ENCODE data around the gene DUOXA2. TPM values are rescaled to one million over a fixed set of nuclear protein-coding genes. Genes with fewer than 3 reads are reported as not detected.

Gene DUOXA2
- total RNA-seq, 4 donors from 2014 or later: 0.49 to 0.62 TPM; not detected in 2

DNA sequence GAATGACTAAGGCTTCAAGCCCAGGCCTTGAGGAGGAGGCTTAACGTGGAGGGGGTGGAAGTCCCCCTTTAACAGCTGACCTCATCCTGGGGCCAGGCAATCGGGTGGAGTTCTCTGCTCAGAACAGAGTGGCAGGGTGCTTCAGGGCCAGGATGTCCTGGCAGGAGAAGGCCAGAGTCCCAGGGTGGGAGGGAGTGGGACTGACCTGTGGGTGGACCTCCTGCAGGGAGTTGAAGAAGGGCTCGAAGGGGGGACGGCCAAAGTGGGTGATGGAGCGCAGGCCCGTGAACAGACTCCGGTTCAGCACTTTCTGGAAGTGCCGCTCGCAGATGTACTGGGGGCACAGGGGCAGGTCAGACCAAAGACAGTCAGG, 19.8 kb upstream of the DUOXA2 start:
- Histone ChIP-seq H3K4me1 (no peaks in the 10 kb centered on the region), H3K4me3 (no peak overlapping the region), H3K36me3 (no peaks in the 10 kb centered on the region), H3K27me3 (peaks cover 15% of the 10 kb centered on the region), H3K9me3 (no peaks in the 10 kb centered on the region), H3K27ac (no peak overlapping the region)
- ATAC-seq: no peak
- 7 to 82% methylated on average over 2 to 3 of the region's 9 CpGs for WGBS, 2 donors (ENCODE audit: low coverage in 1 of 2)
- TF ChIP-seq POLR2AphosphoS5 (IDR thresholded peaks at IDR 0.05) (no peak), EP300 (IDR thresholded peaks at IDR 0.05) (no peak), POLR2A (IDR thresholded peaks at IDR 0.05) (no peak)
- TF ChIP-seq, protein P1, sequence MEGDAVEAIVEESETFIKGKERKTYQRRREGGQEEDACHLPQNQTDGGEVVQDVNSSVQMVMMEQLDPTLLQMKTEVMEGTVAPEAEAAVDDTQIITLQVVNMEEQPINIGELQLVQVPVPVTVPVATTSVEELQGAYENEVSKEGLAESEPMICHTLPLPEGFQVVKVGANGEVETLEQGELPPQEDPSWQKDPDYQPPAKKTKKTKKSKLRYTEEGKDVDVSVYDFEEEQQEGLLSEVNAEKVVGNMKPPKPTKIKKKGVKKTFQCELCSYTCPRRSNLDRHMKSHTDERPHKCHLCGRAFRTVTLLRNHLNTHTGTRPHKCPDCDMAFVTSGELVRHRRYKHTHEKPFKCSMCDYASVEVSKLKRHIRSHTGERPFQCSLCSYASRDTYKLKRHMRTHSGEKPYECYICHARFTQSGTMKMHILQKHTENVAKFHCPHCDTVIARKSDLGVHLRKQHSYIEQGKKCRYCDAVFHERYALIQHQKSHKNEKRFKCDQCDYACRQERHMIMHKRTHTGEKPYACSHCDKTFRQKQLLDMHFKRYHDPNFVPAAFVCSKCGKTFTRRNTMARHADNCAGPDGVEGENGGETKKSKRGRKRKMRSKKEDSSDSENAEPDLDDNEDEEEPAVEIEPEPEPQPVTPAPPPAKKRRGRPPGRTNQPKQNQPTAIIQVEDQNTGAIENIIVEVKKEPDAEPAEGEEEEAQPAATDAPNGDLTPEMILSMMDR (IDR thresholded peaks at IDR 0.05): no peak

DNA sequence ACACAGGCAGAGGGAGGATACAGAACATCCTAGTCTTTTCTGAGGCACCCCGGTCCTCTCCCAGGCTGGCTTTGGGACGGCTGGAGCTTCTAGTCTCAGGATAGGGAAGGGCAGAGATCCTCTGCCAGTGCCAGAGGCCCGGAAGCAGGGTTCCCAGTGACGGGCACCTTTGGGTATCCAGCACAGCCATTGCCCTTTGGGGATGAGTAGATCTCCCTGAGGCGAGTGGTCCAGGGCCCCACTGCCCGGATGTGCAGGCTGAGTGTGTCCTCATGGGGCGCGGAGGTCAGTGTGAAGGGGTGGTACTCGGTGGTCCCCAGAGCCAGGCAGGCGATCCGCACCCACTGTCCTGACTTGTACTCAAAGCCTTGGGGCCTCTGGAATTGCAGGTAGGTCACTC, 18.5 kb upstream of the DUOXA2 start:
- Histone ChIP-seq H3K4me3 (no peak overlapping the region), H3K4me1 (no peaks in the 10 kb centered on the region), H3K27me3 (peaks cover 15% of the 10 kb centered on the region), H3K27ac (no peak overlapping the region), H3K9me3 (no peaks in the 10 kb centered on the region), H3K36me3 (no peaks in the 10 kb centered on the region)
- 80 to 100% methylated on average over 1 to 2 of the region's 11 CpGs for WGBS, 2 donors (ENCODE audit: low coverage in 1 of 2)
- TF ChIP-seq, protein P1 (IDR thresholded peaks at IDR 0.05): no peak
- TF ChIP-seq POLR2AphosphoS5 (IDR thresholded peaks at IDR 0.05) (no peak), POLR2A (IDR thresholded peaks at IDR 0.05) (no peak), EP300 (IDR thresholded peaks at IDR 0.05) (no peak)
- ATAC-seq: no peak

- Histone ChIP-seq H3K27ac (no peak overlapping the region), H3K27me3 (peaks cover 3% of the 10 kb centered on the region), H3K4me3 (no peak overlapping the region), H3K9me3 (no peaks in the 10 kb centered on the region), H3K36me3 (no peaks in the 10 kb centered on the region), H3K4me1 (no peaks in the 10 kb centered on the region)
- WGBS, 2 donors (ENCODE audit: low coverage in 1 of 2): 88% methylated on average over 3 of the region's 7 CpGs; no CpG with 5 or more reads in 1 of the 2 donors
- no peak for ATAC-seq
- no peak for TF ChIP-seq POLR2AphosphoS5 (IDR thresholded peaks at IDR 0.05)
- TF ChIP-seq EP300 (IDR thresholded peaks at IDR 0.05): no peak
- no peak for TF ChIP-seq POLR2A (IDR thresholded peaks at IDR 0.05)
- TF ChIP-seq, protein P1 (IDR thresholded peaks at IDR 0.05): no peak
These were observed 16.7 kb upstream of the DUOXA2 start for GRCh38 chr15:45097466-45097865.

- Histone ChIP-seq H3K9me3 (no peaks in the 10 kb centered on the region), H3K27ac (no peak overlapping the region), H3K4me1 (no peaks in the 10 kb centered on the region), H3K27me3 (peaks cover 2% of the 10 kb centered on the region), H3K36me3 (no peaks in the 10 kb centered on the region), H3K4me3 (no peak overlapping the region)
- TF ChIP-seq EP300 (IDR thresholded peaks at IDR 0.05) (no peak), POLR2AphosphoS5 (IDR thresholded peaks at IDR 0.05) (no peak), POLR2A (IDR thresholded peaks at IDR 0.05) (no peak)
- WGBS, 2 donors (ENCODE audit: low coverage in 1 of 2): 72 to 87% methylated on average over 10 to 14 of the region's 23 CpGs
- no peak for ATAC-seq
These were observed 14.5 kb upstream of the DUOXA2 start for GRCh38 chr15:45099549-45100165.

DNA sequence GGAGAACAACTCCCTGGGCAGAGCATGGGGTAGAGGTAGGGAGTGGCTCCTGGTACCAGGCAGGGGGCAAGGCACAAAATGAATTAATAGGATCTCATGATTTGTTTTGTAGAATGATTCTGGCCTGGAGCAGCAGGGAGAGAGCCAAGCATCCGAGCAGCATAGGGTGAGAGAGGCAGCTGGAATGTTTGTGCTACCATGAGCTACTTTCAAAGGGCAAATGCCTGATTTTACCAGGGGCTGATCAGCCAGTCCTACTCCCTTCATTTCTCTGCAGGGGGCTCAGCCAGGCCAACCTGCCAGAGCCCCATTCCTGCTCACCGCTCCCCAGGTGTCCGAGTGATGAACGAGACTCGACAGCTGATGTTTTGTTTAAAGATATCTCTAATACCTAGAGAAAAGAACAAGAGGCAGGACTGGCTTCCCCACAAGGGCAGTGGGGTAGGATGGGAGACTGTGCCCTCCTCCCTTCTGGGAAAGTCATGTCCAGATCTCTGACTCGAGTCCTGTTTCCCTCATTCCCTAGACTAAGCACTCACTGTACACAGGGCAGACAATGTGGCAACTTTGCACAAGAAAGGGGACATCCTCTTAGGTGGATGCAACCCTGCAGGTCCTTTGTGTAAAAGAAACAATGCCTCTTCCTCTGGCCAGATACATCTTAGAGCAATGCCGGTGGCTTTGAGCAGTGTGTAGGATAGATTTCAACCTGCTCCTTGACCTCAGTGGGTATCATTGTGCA, 13.1 kb upstream of the DUOXA2 start:
- no peak for TF ChIP-seq EP300 (IDR thresholded peaks at IDR 0.05)
- TF ChIP-seq, protein P1 (IDR thresholded peaks at IDR 0.05): no peak
- Histone ChIP-seq H3K27me3 (peaks cover 10% of the 10 kb centered on the region), H3K27ac (no peak overlapping the region), H3K36me3 (no peaks in the 10 kb centered on the region), H3K4me1 (no peaks in the 10 kb centered on the region), H3K9me3 (no peaks in the 10 kb centered on the region), H3K4me3 (no peak overlapping the region)
- 42 to 80% methylated on average over 1 to 4 of the region's 7 CpGs for WGBS, 2 donors (ENCODE audit: low coverage in 1 of 2)
- no peak for ATAC-seq

Measured in gastroesophageal sphincter (tissue), 4 donors.